Adrenal gland (tissue), 5 donors: ENCODE results near the gene RAB14.

Source experiments
- CTCF ChIP-seq, 6 experiments: fragments of 450-650 bp in 4 of 6; fragments of 200-600 bp in 2 of 6; sonication (generic) in 1 of 6; IDR thresholded peaks; 1 replicate in 5 of 6; 2 replicates in 1 of 6; pipeline versions ENCODE4 v1.5.1 to v1.8.0; 2016 to 2021; ENCODE audit warnings: antibody characterized with exemption in 6 of 6, mild to moderate bottlenecking in 2 of 6, moderate library complexity in 1 of 6
- POLR2A ChIP-seq, 2 donors: fragments of 450-650 bp; IDR thresholded peaks; one replicate each; pipeline ENCODE4 v1.6.1; 2017; ENCODE audit warnings: antibody characterized with exemption in 2 of 2, mild to moderate bottlenecking in 2 of 2, moderate library complexity in 1 of 2
- donor health status: DM: no; HTN: no; CAD: no.

DNA sequence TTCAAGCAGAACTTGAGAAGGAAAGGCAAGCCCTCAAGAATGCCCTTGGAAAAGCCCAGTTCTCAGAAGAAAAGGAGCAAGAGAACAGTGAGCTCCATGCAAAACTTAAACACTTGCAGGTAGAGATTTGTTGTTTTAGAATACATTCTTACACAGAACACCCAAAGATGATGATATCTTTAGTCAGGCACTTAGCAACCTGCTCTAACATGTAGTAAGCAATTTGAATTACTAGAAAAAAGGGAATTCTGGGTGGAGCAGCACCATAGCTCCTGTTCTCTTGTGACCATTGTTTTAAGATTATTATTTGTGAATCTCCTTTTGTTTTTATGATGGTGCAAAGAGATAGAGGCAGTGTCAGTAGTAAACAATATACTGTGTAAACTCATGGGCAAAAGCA lies 63.1 kb downstream of the RAB14 start:
- no peak for TF ChIP-seq CTCF (IDR thresholded peaks at IDR 0.05)
- TF ChIP-seq POLR2A (IDR thresholded peaks at IDR 0.05), result no peak
